GM23248 (cell line): Measurements from ENCODE around the gene GCH1. TPM values are rescaled to one million over a fixed set of nuclear protein-coding genes. Genes with fewer than 3 reads are reported as not detected.

Source experiments
- DNase-seq: peaks from one replicate; pipeline ENCODE4 v3.0.0-alpha.2; 2015
- H2AFZ ChIP-seq: fragments of 200-600 bp; sonication (generic); 2 replicates; pipeline ENCODE4 v1.6.1; 2016; ENCODE audit warnings: antibody characterized with exemption
- H3F3A ChIP-seq: fragments of 200-600 bp; sonication (generic); 2 replicates; pipeline ENCODE4 v1.6.1; 2016; ENCODE audit warnings: mild to moderate bottlenecking, antibody characterized with exemption, mixed run types; ENCODE audit not compliant: insufficient read depth
- H3K27ac ChIP-seq: fragments of 200-600 bp; sonication (generic); 2 replicates; pipeline ENCODE4 v1.5.1; 2016; ENCODE audit warnings: mild to moderate bottlenecking
- H3K27me3 ChIP-seq: fragments of 200-600 bp; sonication (generic); replicated peaks from 2 replicates; pipeline ENCODE4 v1.6.1; 2016; ENCODE audit warnings: mild to moderate bottlenecking; ENCODE audit not compliant: insufficient read depth
- H3K36me3 ChIP-seq: fragments of 200-600 bp; sonication (generic); 2 replicates; pipeline ENCODE4 v1.6.1; 2016; ENCODE audit warnings: low read depth, mild to moderate bottlenecking
- H3K4me1 ChIP-seq: fragments of 200-600 bp; sonication (generic); 2 replicates; pipeline ENCODE4 v1.6.1; 2016; ENCODE audit warnings: mild to moderate bottlenecking; ENCODE audit not compliant: insufficient read depth
- H3K4me2 ChIP-seq: fragments of 200-600 bp; sonication (generic); one replicate; pipeline ENCODE4 v1.6.1; 2016; ENCODE audit warnings: mild to moderate bottlenecking; ENCODE audit not compliant: unreplicated experiment
- H3K4me3 ChIP-seq: fragments of 200-600 bp; sonication (generic); 2 replicates; pipeline ENCODE4 v1.5.1; 2016; ENCODE audit warnings: mild to moderate bottlenecking
- H3K79me2 ChIP-seq: fragments of 200-600 bp; sonication (generic); 2 replicates; pipeline ENCODE4 v1.6.1; 2016; ENCODE audit warnings: mild to moderate bottlenecking; ENCODE audit not compliant: insufficient read depth
- H3K9ac ChIP-seq: fragments of 200-600 bp; sonication (generic); 2 replicates; pipeline ENCODE4 v1.6.1; 2016; ENCODE audit warnings: mild to moderate bottlenecking
- H3K9me2 ChIP-seq: fragments of 200-600 bp; sonication (generic); 2 replicates; pipeline ENCODE4 v1.6.1; 2016; ENCODE audit warnings: mixed run types, mild to moderate bottlenecking, moderate library complexity; ENCODE audit not compliant: insufficient read depth
- H3K9me3 ChIP-seq: fragments of 200-600 bp; sonication (generic); one replicate; pipeline ENCODE4 v1.6.1; 2017; ENCODE audit warnings: low read depth
- H4K20me1 ChIP-seq: fragments of 200-600 bp; sonication (generic); 2 replicates; pipeline ENCODE4 v1.6.0; 2016; ENCODE audit not compliant: insufficient read depth
- EZH2 ChIP-seq: fragments of 200-600 bp; sonication (generic); IDR thresholded peaks from 2 replicates; pipeline ENCODE4 v1.6.1; 2018; ENCODE audit warnings: antibody characterized with exemption, mild to moderate bottlenecking; ENCODE audit not compliant: insufficient read depth, poor library complexity, severe bottlenecking
- EZH2phosphoT487 ChIP-seq: fragments of 200-600 bp; sonication (generic); IDR thresholded peaks from 2 replicates; pipeline ENCODE4 v1.6.1; 2018; ENCODE audit warnings: antibody characterized with exemption, moderate library complexity, mild to moderate bottlenecking, low read depth; ENCODE audit not compliant: insufficient read depth
- WGBS, 2 experiments: methylation state at CpG; one replicate each; pipeline ENCODE4 v1.1.6; 2015 to 2017; ENCODE audit warnings: low lambda C conversion rate in 2 of 2, low coverage in 1 of 2; ENCODE audit errors: missing lambda C conversion rate in 2 of 2; 5-methylcytosine and 5-hydroxymethylcytosine counted together
- in situ Hi-C: fragments of 300-500 bp; cut with MboI; formaldehyde crosslinking; loops from 2 replicates; pipeline ENCODE4 v1.15.0; 2020
- polyA plus RNA-seq: library from polyadenylated mRNA; unstranded; fragments of >200 nt; fragmentation: Nextera tagmentation; extraction: Ambion mirVana; gene quantifications from 2 replicates; pipeline ENCODE4 v1.2.1, GENCODE V29; 2016
- total RNA-seq: library from RNA; depleted of rRNA; stranded (reverse); fragments of >200 nt; shearing (Covaris generic); gene quantifications from 2 replicates; pipeline ENCODE4 v1.2.3, GENCODE V29; 2014

Gene GCH1
- total and polyA plus RNA-seq, 2 experiments from 2014 or later, result 3.9 to 4.2 TPM

DNA sequence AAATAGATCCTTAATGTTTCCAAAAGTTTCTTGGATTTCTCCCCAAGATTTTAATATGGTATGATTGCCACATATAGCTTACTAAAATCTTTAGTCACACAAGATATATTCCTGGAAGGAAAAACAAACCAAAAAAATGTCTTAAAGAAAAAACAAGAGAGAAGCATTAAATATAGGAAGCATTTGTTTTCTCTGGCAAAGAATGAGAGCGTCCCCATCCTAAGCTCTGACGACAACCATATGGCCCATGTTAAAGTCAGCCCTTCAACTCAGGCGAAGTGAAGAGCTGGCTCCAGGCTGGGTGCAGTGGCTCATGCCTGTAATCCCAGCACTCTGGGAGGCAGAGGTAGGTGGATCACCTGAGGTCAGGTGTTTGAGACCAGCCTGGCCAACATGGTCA lies 35.6 kb downstream of the GCH1 start:
- no peak overlapping the region for H3K9ac ChIP-seq
- no peaks in the 10 kb centered on the region for H3K9me2 ChIP-seq
- WGBS, 2 experiments, result 15 to 18% methylated on average over 3 of the region's 3 CpGs
- no peak overlapping the region for H3K4me3 ChIP-seq
- H3K4me2 ChIP-seq, result peak overlapping the region; percentile 26
- H4K20me1 ChIP-seq, result no peaks in the 10 kb centered on the region
- H3K9me3 ChIP-seq, result no peaks in the 10 kb centered on the region
- H3K36me3 ChIP-seq, result no peaks in the 10 kb centered on the region
- TF ChIP-seq EZH2phosphoT487, result no peak
- TF ChIP-seq EZH2, result no peak
- no peak overlapping the region for H2AFZ ChIP-seq
- in situ Hi-C loops, result no loop called here
- H3K4me1 ChIP-seq, result peaks cover 23% of the 10 kb centered on the region
- H3F3A ChIP-seq, result 0 out of 2 replicates have a peak, but pooled peaks cover 7% of the 10 kb centered on the region
- DNase-seq, result peak; percentile 44
- H3K27me3 ChIP-seq, result no peaks in the 10 kb centered on the region
- no peaks in the 10 kb centered on the region for H3K79me2 ChIP-seq
- H3K27ac ChIP-seq, result no peak overlapping the region

- in situ Hi-C loops, result no loop called here
- WGBS, 2 experiments, result 55 to 63% methylated on average over 4 of the region's 4 CpGs
- no peaks in the 10 kb centered on the region for H3K9me3 ChIP-seq
- no peaks in the 10 kb centered on the region for H4K20me1 ChIP-seq
- no peaks in the 10 kb centered on the region for H3K36me3 ChIP-seq
- no peak for TF ChIP-seq EZH2
- no peak for TF ChIP-seq EZH2phosphoT487
- no peaks in the 10 kb centered on the region for H3K27me3 ChIP-seq
- no peaks in the 10 kb centered on the region for H3K79me2 ChIP-seq
- H3K4me2 ChIP-seq, result peak overlapping the region; percentile 26
- no peak overlapping the region for H3K4me3 ChIP-seq
- H3K27ac ChIP-seq, result no peak overlapping the region
- peaks cover 23% of the 10 kb centered on the region for H3K4me1 ChIP-seq
- no peak overlapping the region for H2AFZ ChIP-seq
- DNase-seq, result peak; percentile 35
- 0 out of 2 replicates have a peak, but pooled peaks cover 7% of the 10 kb centered on the region for H3F3A ChIP-seq
- no peak overlapping the region for H3K9ac ChIP-seq
- no peaks in the 10 kb centered on the region for H3K9me2 ChIP-seq
Observed at GRCh38 chr14:54866588-54866987, 36.0 kb downstream of the GCH1 start.

DNA sequence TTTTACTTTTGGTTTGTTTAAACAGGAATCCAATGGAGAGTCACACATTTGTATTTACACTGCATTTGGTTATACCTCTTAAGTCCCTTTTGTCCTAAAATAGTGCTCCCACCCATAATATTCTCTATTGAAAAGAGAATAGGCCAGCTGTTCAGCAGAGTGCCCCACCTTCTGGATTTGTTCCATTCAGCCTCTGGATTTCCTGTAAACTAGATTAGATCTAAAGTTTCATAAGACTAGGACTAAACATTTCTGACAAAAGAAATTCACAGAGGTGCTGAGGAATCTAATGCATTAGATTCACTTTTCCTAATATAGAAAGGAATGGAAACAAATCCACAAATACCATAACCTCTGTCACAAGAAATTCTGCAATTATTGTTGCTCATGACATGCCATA lies 38.1 kb downstream of the GCH1 start:
- DNase-seq, result peak; percentile 16
- TF ChIP-seq EZH2phosphoT487 (no peak), EZH2 (no peak)

GRCh38 chr14:54857830-54858269 lies 44.8 kb downstream of the GCH1 start:
- Histone ChIP-seq H3K9me2 (no peaks in the 10 kb centered on the region), H3K79me2 (no peaks in the 10 kb centered on the region), H3K4me2 (no peak overlapping the region), H3K4me3 (no peak overlapping the region), H3K9me3 (no peaks in the 10 kb centered on the region), H3F3A (no peaks in the 10 kb centered on the region), H3K9ac (no peak overlapping the region), H3K36me3 (no peaks in the 10 kb centered on the region), H4K20me1 (no peaks in the 10 kb centered on the region), H3K27me3 (no peaks in the 10 kb centered on the region), H3K4me1 (no peaks in the 10 kb centered on the region), H2AFZ (no peak overlapping the region), H3K27ac (no peak overlapping the region)
- 86 to 89% methylated on average over 1 of the region's 1 CpG for WGBS, 2 experiments
- DNase-seq, result no peak
- TF ChIP-seq EZH2 (no peak), EZH2phosphoT487 (no peak)
- in situ Hi-C loops, result no loop called here

More for the DNA sequence above, 38.1 kb downstream of the GCH1 start:
- Histone ChIP-seq H3K27me3 (no peaks in the 10 kb centered on the region), H3K4me3 (no peak overlapping the region), H3K4me1 (peaks cover 23% of the 10 kb centered on the region), H2AFZ (no peak overlapping the region), H3K27ac (no peak overlapping the region), H3K9me2 (no peaks in the 10 kb centered on the region), H4K20me1 (no peaks in the 10 kb centered on the region), H3K9ac (no peak overlapping the region), H3K36me3 (no peaks in the 10 kb centered on the region), H3K79me2 (no peaks in the 10 kb centered on the region), H3F3A (0 out of 2 replicates have a peak, but pooled peaks cover 7% of the 10 kb centered on the region), H3K4me2 (peak overlapping the region; percentile 28), H3K9me3 (no peaks in the 10 kb centered on the region)
- in situ Hi-C loops, result no loop called here

DNA sequence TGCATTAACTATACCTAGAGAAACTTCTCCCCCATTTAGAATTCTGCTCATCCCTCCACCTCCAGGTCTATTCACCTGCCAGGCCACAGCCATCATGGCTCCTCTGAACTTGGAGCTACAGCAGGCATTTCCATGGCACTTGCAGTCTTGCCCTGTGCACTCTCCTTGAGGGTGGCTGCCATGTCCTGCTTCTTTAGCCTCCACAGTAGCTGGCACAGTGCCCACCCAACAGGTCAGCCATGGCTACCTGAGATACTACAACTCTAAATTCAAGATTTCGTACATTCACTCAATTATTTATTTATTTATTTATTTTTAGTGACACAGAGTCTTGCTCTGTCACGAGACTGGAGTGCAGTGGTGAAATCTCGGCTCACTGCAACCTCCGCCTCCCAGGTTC lies 46.5 kb downstream of the GCH1 start:
- WGBS, 2 experiments, result 88 to 91% methylated on average over 4 of the region's 4 CpGs
- DNase-seq, result no peak
- Histone ChIP-seq H4K20me1 (no peaks in the 10 kb centered on the region), H3K9me3 (no peaks in the 10 kb centered on the region), H3K79me2 (no peaks in the 10 kb centered on the region), H3K4me1 (no peaks in the 10 kb centered on the region), H3K36me3 (no peaks in the 10 kb centered on the region), H3K27ac (no peak overlapping the region), H3K4me2 (no peak overlapping the region), H3K27me3 (no peaks in the 10 kb centered on the region), H3K4me3 (no peak overlapping the region), H3F3A (no peaks in the 10 kb centered on the region), H3K9ac (no peak overlapping the region), H3K9me2 (no peaks in the 10 kb centered on the region), H2AFZ (no peak overlapping the region)
- in situ Hi-C loops, result no loop called here
- TF ChIP-seq EZH2 (no peak), EZH2phosphoT487 (no peak)
